ENCODE results near the gene COL11A1. TPM values are rescaled to one million over a fixed set of nuclear protein-coding genes. Genes with fewer than 3 reads are reported as not detected.

The COL11A1 gene
- total and polyA plus RNA-seq, 2 of the 4 experiments (the other 2 are of a cell fraction) = 4.6 to 5.2 TPM

GRCh38 chr1:102919659-102920058 lies 188.7 kb downstream of the COL11A1 start:
- in situ Hi-C loops (cut with MboI; ENCODE audit: low sequenced_read_pairs) = no loop called here
- CTCF ChIA-PET = no interaction called here
- Histone ChIP-seq H3K9me3 (ENCODE audit: control insufficient read depth, insufficient read depth, low read length) (no peaks in the 10 kb centered on the region), H3K4me3 (ENCODE audit: insufficient read depth, low read depth, low read length) (no peak overlapping the region), H3K56ac (ENCODE audit: extremely low read depth, insufficient read depth, low read length) (no peak overlapping the region), H2BK15ac (ENCODE audit: low read depth, low read length) (no peak overlapping the region), H3K14ac (replicated peaks; ENCODE audit: low read depth, low read length) (no peak overlapping the region), H3K4ac (ENCODE audit: low read depth, low read length) (no peak overlapping the region), H2BK5ac (ENCODE audit: low read depth, low read length, poor library complexity, severe bottlenecking) (no peak overlapping the region), H3K27me3 (ENCODE audit: control insufficient read depth, insufficient read depth, low read length) (no peaks in the 10 kb centered on the region), H4K91ac (ENCODE audit: insufficient read depth, low read depth, low read length) (no peak overlapping the region), H2AFZ (replicated peaks; ENCODE audit: low read length, poor library complexity) (no peak overlapping the region), H2AK9ac (replicated peaks; ENCODE audit: low read depth, low read length, poor library complexity) (no peak overlapping the region), H4K8ac (ENCODE audit: low read depth in 2 of 2, low read length in 2 of 2) (no peak overlapping the region), H3K9ac (ENCODE audit: low read depth, low read length) (no peak overlapping the region), H3K4me2 (ENCODE audit: low read depth, low read length) (no peak overlapping the region), H2BK20ac (ENCODE audit: low read depth, low read length) (no peak overlapping the region), H3K4me1 (ENCODE audit: control insufficient read depth, insufficient read depth, low read length) (no peaks in the 10 kb centered on the region), H3K36me3 (ENCODE audit: control insufficient read depth, insufficient read depth, low read length) (no peaks in the 10 kb centered on the region), H3K9me1 (ENCODE audit: insufficient read depth, low read length) (no peaks in the 10 kb centered on the region), H2AK5ac (ENCODE audit: low read depth, low read length) (no peak overlapping the region), H3K23ac (ENCODE audit: low read depth, low read length) (no peak overlapping the region), H4K5ac (ENCODE audit: low read depth, low read length) (no peak overlapping the region), H3K27ac (ENCODE audit: insufficient read depth, low read length) (no peak overlapping the region), H4K20me1 (ENCODE audit: insufficient read depth, low read length) (no peaks in the 10 kb centered on the region), H2BK120ac (ENCODE audit: low read depth, low read length) (no peak overlapping the region), H3K79me1 (ENCODE audit: low read depth in 1 of 2, low read length in 2 of 2) (no peaks in the 10 kb centered on the region), H3K18ac (ENCODE audit: low read depth, low read length) (no peak overlapping the region)
- BruUV-seq (replicated peaks) = no TSS peak
- peak; percentile 79 for DNase-seq
- dilution Hi-C loops (cut with HindIII; ENCODE audit: low sequenced_read_pairs, unreplicated experiment) = no loop called here
- no peak for TF ChIP-seq MAZ (IDR thresholded peaks at IDR 0.05; ENCODE audit: borderline replicate concordance, low read depth, low read length)
- no peak for TF ChIP-seq MAFK (IDR thresholded peaks at IDR 0.05; ENCODE audit: low read depth, low read length)
- TF ChIP-seq ELK1 (IDR thresholded peaks at IDR 0.05; ENCODE audit: borderline replicate concordance, low read depth, low read length) = no peak
- no peak for TF ChIP-seq CHD1 (IDR thresholded peaks at IDR 0.05; ENCODE audit: low read depth, low read length)
- TF ChIP-seq RAD21 (IDR thresholded peaks at IDR 0.05; ENCODE audit: low read length) = no peak
- no peak for TF ChIP-seq POLR2A (IDR thresholded peaks at IDR 0.05; ENCODE audit: low read depth, low read length)
- TF ChIP-seq RFX5 (IDR thresholded peaks at IDR 0.05; ENCODE audit: low read depth, low read length) = no peak
- no peak for TF ChIP-seq CTCF (conservative IDR thresholded peaks at IDR 0.05; ENCODE audit: low read depth, low read length)
- no peak for TF ChIP-seq CEBPB (IDR thresholded peaks at IDR 0.05; ENCODE audit: low read depth, low read length)
- no peak for TF ChIP-seq BHLHE40 (IDR thresholded peaks at IDR 0.05; ENCODE audit: low read depth, low read length)
- TF ChIP-seq FOS (IDR thresholded peaks at IDR 0.05; ENCODE audit: low read depth, low read length) = no peak
- no peak for TF ChIP-seq RCOR1 (IDR thresholded peaks at IDR 0.05; ENCODE audit: insufficient replicate concordance, low read length)
- no peak for TF ChIP-seq NFE2L2 (IDR thresholded peaks at IDR 0.05; ENCODE audit: low read depth, low read length)
- no peak for TF ChIP-seq MXI1 (IDR thresholded peaks at IDR 0.05; ENCODE audit: borderline replicate concordance, low read depth, low read length)
- TF ChIP-seq USF2 (IDR thresholded peaks at IDR 0.05; ENCODE audit: low read depth, low read length) = no peak
- no peak for TF ChIP-seq SMC3 (IDR thresholded peaks at IDR 0.05; ENCODE audit: low read depth, low read length)
- WGBS, 2 experiments (ENCODE audit: extremely low coverage in 2 of 2, insufficient read length in 1 of 2) = no CpG with 5 or more reads among the region's 1 CpG
- POLR2A ChIA-PET (ENCODE audit: unreplicated experiment) = no interaction called here
- ATAC-seq (ENCODE audit: low read depth) = peak; percentile 77
- intact Hi-C loops (cut with micrococcal nuclease) = no loop called here

All from IMR-90 (cell line).